IPS-15b (cell line): Measurements from ENCODE around the gene RUNX1.
"Not testable (repeated sequence)": the region's sequence is repeated elsewhere in the genome, so short reads cannot be mapped to it uniquely, and the experiment has no call there.

ENCODE experiments used
- H3K27me3 ChIP-seq: one replicate; pipeline ENCODE4 v1.6.1; 2013; ENCODE audit warnings: low read length; ENCODE audit not compliant: control insufficient read depth, insufficient read depth
- H3K36me3 ChIP-seq: one replicate; pipeline ENCODE4 v1.6.1; 2013; ENCODE audit warnings: low read length; ENCODE audit not compliant: control insufficient read depth, insufficient read depth
- H3K4me1 ChIP-seq: one replicate; pipeline ENCODE4 v1.6.1; 2013; ENCODE audit warnings: mild to moderate bottlenecking, low read length; ENCODE audit not compliant: control insufficient read depth, insufficient read depth
- H3K4me3 ChIP-seq: one replicate; pipeline ENCODE4 v1.5.1; 2013; ENCODE audit warnings: low read depth, low read length
- H3K9ac ChIP-seq: one replicate; pipeline ENCODE4 v1.6.1; 2013; ENCODE audit warnings: low read depth, mild to moderate bottlenecking, low read length
- H3K9me3 ChIP-seq: one replicate; pipeline ENCODE4 v1.6.1; 2013; ENCODE audit warnings: mild to moderate bottlenecking, low read length; ENCODE audit not compliant: control insufficient read depth, insufficient read depth

The RUNX1 gene

GRCh38 chr21:34958040-34958439 lies 91.1 kb downstream of the RUNX1 start:
- H3K36me3 ChIP-seq: no peaks in the 10 kb centered on the region
- no peak overlapping the region for H3K9ac ChIP-seq
- H3K27me3 ChIP-seq: no peaks in the 10 kb centered on the region
- H3K9me3 ChIP-seq: no peaks in the 10 kb centered on the region
- H3K4me3 ChIP-seq: no peak overlapping the region
- H3K4me1 ChIP-seq: no peaks in the 10 kb centered on the region

- H3K9me3 ChIP-seq: no peaks in the 10 kb centered on the region
- no peak overlapping the region for H3K4me3 ChIP-seq
- H3K4me1 ChIP-seq: peaks cover 4% of the 10 kb centered on the region
- no peak overlapping the region for H3K9ac ChIP-seq
- no peaks in the 10 kb centered on the region for H3K27me3 ChIP-seq
- no peaks in the 10 kb centered on the region for H3K36me3 ChIP-seq
Observed at GRCh38 chr21:34956416-34957316, 92.4 kb downstream of the RUNX1 start.

GRCh38 chr21:34953950-34954349 lies 95.2 kb downstream of the RUNX1 start:
- Histone ChIP-seq H3K9ac (no peak overlapping the region), H3K27me3 (no peaks in the 10 kb centered on the region), H3K4me1 (peaks cover 4% of the 10 kb centered on the region), H3K9me3 (no peaks in the 10 kb centered on the region), H3K4me3 (no peak overlapping the region), H3K36me3 (no peaks in the 10 kb centered on the region)

DNA sequence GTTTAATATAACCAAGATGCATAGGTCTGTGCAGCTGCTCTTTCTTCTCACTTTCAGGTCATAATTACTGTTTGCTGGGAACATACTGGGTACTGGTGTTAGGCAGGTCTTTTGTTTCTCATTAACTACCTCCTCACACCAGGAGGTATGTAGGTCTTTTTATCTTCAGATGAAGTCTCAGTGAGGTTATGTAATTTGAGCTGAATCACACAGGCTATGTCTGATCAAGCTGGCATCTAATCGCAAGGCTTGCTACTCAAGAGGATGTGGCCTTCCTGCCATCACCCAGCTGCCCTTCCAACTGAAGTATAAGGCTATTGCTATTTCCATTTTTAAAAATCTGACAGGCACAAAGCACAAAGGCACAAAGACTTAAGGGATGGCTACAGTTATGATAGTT lies 96.4 kb downstream of the RUNX1 start:
- no peaks in the 10 kb centered on the region for H3K27me3 ChIP-seq
- H3K9me3 ChIP-seq: no peaks in the 10 kb centered on the region
- no peak overlapping the region for H3K9ac ChIP-seq
- no peak overlapping the region for H3K4me3 ChIP-seq
- no peaks in the 10 kb centered on the region for H3K36me3 ChIP-seq
- H3K4me1 ChIP-seq: peaks cover 4% of the 10 kb centered on the region

GRCh38 chr21:34951868-34952267 lies 97.2 kb downstream of the RUNX1 start:
- not testable (repeated sequence) for H3K27me3 ChIP-seq, H3K36me3 ChIP-seq, H3K9me3 ChIP-seq, H3K4me1 ChIP-seq, H3K9ac ChIP-seq, H3K4me3 ChIP-seq

GRCh38 chr21:34950980-34951379 lies 98.1 kb downstream of the RUNX1 start:
- Histone ChIP-seq H3K9ac (no peak overlapping the region), H3K9me3 (no peaks in the 10 kb centered on the region), H3K36me3 (no peaks in the 10 kb centered on the region), H3K27me3 (no peaks in the 10 kb centered on the region), H3K4me3 (no peak overlapping the region), H3K4me1 (peaks cover 4% of the 10 kb centered on the region)

DNA sequence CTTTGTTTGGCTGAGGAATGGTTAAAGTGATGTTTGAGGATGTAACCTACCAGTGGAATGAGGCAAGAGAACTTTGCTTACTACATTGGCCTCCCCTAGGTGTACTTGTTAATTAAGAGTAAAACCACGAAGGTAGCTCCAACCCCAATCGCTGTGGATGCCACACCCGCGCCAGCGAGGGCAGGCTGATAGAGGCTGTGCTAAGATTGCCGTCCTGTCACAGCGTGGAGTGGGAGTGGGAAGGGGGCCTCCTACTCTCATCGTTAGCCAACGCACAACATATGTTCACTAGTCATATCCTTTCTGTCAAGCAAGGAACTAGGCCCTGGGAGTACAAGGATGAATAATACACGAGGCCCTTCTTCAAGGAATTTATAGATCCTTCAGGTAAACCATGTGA lies 99.6 kb downstream of the RUNX1 start:
- Histone ChIP-seq H3K9me3 (no peaks in the 10 kb centered on the region), H3K36me3 (no peaks in the 10 kb centered on the region), H3K9ac (no peak overlapping the region), H3K4me3 (no peak overlapping the region), H3K27me3 (no peaks in the 10 kb centered on the region), H3K4me1 (peaks cover 4% of the 10 kb centered on the region)

GRCh38 chr21:34949030-34949429 lies 100.1 kb downstream of the RUNX1 start:
- H3K27me3 ChIP-seq: no peaks in the 10 kb centered on the region
- H3K9ac ChIP-seq: no peak overlapping the region
- no peaks in the 10 kb centered on the region for H3K36me3 ChIP-seq
- no peak overlapping the region for H3K4me3 ChIP-seq
- H3K9me3 ChIP-seq: no peaks in the 10 kb centered on the region
- peaks cover 4% of the 10 kb centered on the region for H3K4me1 ChIP-seq

DNA sequence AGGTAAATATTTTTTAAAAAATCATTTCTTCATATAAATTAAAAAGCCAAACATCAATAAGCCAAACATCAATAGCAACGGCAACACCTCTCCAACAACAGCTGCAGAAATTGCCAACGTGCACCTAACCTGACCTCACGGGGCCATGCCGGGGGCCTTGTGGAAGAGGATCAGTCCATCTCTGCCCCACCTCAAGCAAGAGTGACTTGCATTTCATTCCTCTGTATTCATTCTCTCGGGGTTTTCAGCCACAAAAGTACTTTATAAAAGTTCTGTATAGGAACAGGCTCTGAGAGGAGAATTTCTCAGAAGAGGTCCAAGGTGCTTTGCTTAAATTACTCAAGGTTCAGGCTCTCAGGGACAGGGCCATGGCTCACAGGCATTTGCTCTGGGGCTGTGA lies 100.9 kb downstream of the RUNX1 start:
- Histone ChIP-seq H3K36me3 (no peaks in the 10 kb centered on the region), H3K27me3 (no peaks in the 10 kb centered on the region), H3K9me3 (no peaks in the 10 kb centered on the region), H3K9ac (no peak overlapping the region), H3K4me1 (peaks cover 4% of the 10 kb centered on the region), H3K4me3 (no peak overlapping the region)

DNA sequence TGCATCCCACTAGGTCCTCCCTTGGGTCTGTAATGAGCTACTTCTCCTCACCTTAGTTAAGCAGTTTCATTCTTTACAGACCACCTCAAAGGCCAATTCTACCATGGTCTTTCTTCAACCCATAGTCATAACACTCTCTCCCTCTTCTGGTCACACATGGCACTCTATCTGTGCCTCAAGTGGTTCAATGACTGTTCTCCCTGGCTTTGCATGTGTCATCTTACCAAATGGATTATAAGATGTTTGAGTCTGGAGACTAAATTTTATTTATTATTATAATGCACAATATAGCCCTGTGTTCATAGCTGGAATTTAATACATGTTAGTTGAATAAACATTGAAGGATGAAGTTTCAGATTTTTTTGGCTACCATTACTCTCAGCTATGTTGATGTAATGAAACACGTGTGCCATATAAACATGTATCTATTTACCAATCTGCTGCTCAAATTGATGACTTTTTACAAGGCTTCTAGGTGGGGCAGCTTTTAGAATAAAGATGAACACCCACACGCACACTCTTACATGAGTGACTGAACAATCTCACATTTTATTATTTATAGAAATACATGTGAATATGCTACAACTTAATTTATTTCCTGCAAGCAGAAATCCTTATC lies 102.1 kb downstream of the RUNX1 start:
- Histone ChIP-seq H3K4me1 (no peaks in the 10 kb centered on the region), H3K9ac (no peak overlapping the region), H3K9me3 (no peaks in the 10 kb centered on the region), H3K4me3 (no peak overlapping the region), H3K27me3 (no peaks in the 10 kb centered on the region), H3K36me3 (no peaks in the 10 kb centered on the region)

DNA sequence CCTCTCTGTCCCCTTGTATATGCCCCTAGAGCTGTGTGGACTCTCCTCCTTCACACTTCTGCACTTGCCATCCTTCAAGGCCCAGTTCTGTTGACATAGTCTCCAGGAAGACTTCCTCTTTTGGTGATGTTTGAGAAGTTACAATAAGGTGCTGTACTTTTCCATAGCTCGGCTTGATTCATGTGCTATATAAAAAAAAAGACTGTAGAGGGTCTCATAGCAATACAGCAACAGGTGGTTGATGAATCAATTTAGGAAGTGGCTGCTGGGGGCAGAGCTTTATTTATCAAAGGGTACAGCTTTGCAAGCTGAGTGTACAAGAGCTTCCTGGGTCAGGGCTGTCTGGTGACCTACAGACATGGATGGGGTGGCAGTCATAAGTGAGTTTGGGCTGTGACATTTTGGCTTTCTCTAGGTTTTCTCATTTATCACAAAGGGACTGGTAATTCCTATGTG lies 102.7 kb downstream of the RUNX1 start:
- H3K9me3 ChIP-seq: no peaks in the 10 kb centered on the region
- no peaks in the 10 kb centered on the region for H3K36me3 ChIP-seq
- no peak overlapping the region for H3K9ac ChIP-seq
- H3K4me1 ChIP-seq: no peaks in the 10 kb centered on the region
- no peak overlapping the region for H3K4me3 ChIP-seq
- H3K27me3 ChIP-seq: no peaks in the 10 kb centered on the region

DNA sequence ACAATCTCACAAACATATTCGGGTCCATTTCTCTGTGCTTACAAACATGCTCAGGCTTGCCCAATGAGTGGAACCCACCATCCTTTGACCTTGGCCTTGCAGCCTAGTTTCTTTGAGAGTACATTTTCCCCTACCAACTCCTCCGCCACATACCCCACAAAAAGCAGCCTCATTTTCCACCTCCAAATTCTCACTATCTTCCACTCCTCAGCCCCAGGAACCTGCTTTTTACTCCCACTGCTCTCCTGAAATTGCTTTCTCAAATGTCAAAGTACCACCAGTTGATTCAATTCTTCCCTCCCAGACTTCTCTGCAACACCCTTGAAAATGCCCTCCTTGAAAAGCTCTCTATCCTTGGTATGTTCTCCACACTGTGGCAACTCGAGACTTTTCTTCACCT lies 103.8 kb downstream of the RUNX1 start:
- no peaks in the 10 kb centered on the region for H3K27me3 ChIP-seq
- H3K4me1 ChIP-seq: no peaks in the 10 kb centered on the region
- no peaks in the 10 kb centered on the region for H3K9me3 ChIP-seq
- H3K36me3 ChIP-seq: no peaks in the 10 kb centered on the region
- no peak overlapping the region for H3K4me3 ChIP-seq
- no peak overlapping the region for H3K9ac ChIP-seq
